Endothelial cell of umbilical vein (primary cell): ENCODE results near the gene GRM5. TPM values are rescaled to one million over a fixed set of nuclear protein-coding genes. Genes with fewer than 3 reads are reported as not detected.

Source experiments
- BruUV-seq: library from RNA; stranded (reverse); fragments of 400-500 nt; replicated peaks from 2 replicates; lab custom pipeline; 2021; lab: Mats Ljungman, UMichigan
- CTCF ChIA-PET: fragments of 300-600, 350-600 bp; sonication (Branson Sonifier 250); formaldehyde crosslinking; loops from one replicate; lab custom pipeline; 2021; ENCODE audit warnings: antibody characterized with exemption, inconsistent platforms; lab: Charles Lee
- POLR2A ChIA-PET: fragments of 300-600, 350-600 bp; sonication (Branson Sonifier 250); formaldehyde crosslinking; loops from one replicate; lab custom pipeline; 2021; ENCODE audit warnings: antibody characterized with exemption, inconsistent platforms; lab: Charles Lee
- DNase-seq: peaks from one replicate; pipeline ENCODE4 v3.0.0-alpha.2; 2011; ENCODE audit warnings: low read depth, low spot score
- FAIRE-seq: peaks from 2 replicates; lab custom pipeline; 2011; peaks lifted over from hg19 to GRCh38; lab: Jason Lieb, UNC
- H2AFZ ChIP-seq: 2 replicates; pipeline ENCODE4 v1.6.0; 2012; ENCODE audit warnings: low read depth, low read length, control low read depth, inconsistent platforms
- H3K27ac ChIP-seq: 2 replicates; pipeline ENCODE4 v1.5.1; 2011; ENCODE audit warnings: low read depth, mild to moderate bottlenecking, control low read depth, low read length, moderate library complexity; ENCODE audit not compliant: insufficient read depth
- H3K27me3 ChIP-seq, 2 experiments: 2 replicates each; pipeline versions ENCODE4 v1.6.0 to v1.6.1; 2011; ENCODE audit warnings: low read length in 2 of 2, mixed read lengths in 1 of 2; ENCODE audit not compliant: control insufficient read depth in 2 of 2, insufficient read depth in 2 of 2
- H3K36me3 ChIP-seq, 2 experiments: 2 replicates in 1 of 2; 3 replicates in 1 of 2; pipeline ENCODE4 v1.5.1; 2011; ENCODE audit warnings: low read length in 2 of 2, mild to moderate bottlenecking in 1 of 2, moderate library complexity in 1 of 2; ENCODE audit not compliant: control insufficient read depth in 2 of 2, insufficient read depth in 2 of 2; ENCODE audit errors: extremely low read depth in 1 of 2
- H3K4me1 ChIP-seq: 3 replicates; pipeline ENCODE4 v1.5.1; 2011; ENCODE audit warnings: mild to moderate bottlenecking, low read length; ENCODE audit not compliant: control insufficient read depth, insufficient read depth; ENCODE audit errors: extremely low read depth
- H3K4me2 ChIP-seq: 2 replicates; pipeline ENCODE4 v1.6.1; 2011; ENCODE audit warnings: low read length, control low read depth, mixed read lengths; ENCODE audit not compliant: insufficient read depth
- H3K4me3 ChIP-seq, 3 experiments: fragments of 200-600 bp in 1 of 3; sonication (generic), shearing (Covaris generic) in 1 of 3; replicated peaks in 1 of 3; 2 replicates each; pipeline ENCODE4 v1.5.1; 2011 to 2016; ENCODE audit warnings: control low read depth in 3 of 3, low read length in 3 of 3, mild to moderate bottlenecking in 2 of 3, inconsistent platforms in 1 of 3, low read depth in 1 of 3, moderate library complexity in 1 of 3; ENCODE audit not compliant: insufficient read depth in 1 of 3
- H3K79me2 ChIP-seq: 2 replicates; pipeline ENCODE4 v1.6.0; 2012; ENCODE audit warnings: low read length, inconsistent platforms; ENCODE audit not compliant: control insufficient read depth, insufficient read depth
- H3K9ac ChIP-seq: replicated peaks from 2 replicates; pipeline ENCODE3; 2011; ENCODE audit warnings: low read length, control low read depth; ENCODE audit not compliant: insufficient read depth; ENCODE audit errors: extremely low read depth
- H3K9me1 ChIP-seq: replicated peaks from 3 replicates; pipeline ENCODE4 v1.6.0; 2011; ENCODE audit warnings: mild to moderate bottlenecking, low read length; ENCODE audit not compliant: control insufficient read depth, insufficient read depth; ENCODE audit errors: extremely low read depth
- H3K9me3 ChIP-seq: replicated peaks from 2 replicates; pipeline ENCODE4 v1.5.1; 2012; ENCODE audit warnings: low read length, inconsistent platforms; ENCODE audit not compliant: control insufficient read depth, insufficient read depth
- H4K20me1 ChIP-seq: replicated peaks from 2 replicates; pipeline ENCODE3; 2011; ENCODE audit warnings: mild to moderate bottlenecking, low read length; ENCODE audit not compliant: control insufficient read depth, insufficient read depth; ENCODE audit errors: extremely low read depth
- EZH2 ChIP-seq: IDR thresholded peaks from 2 replicates; pipeline ENCODE4 v1.6.1; 2012; ENCODE audit warnings: borderline replicate concordance, low read depth, mild to moderate bottlenecking, moderate library complexity, low read length, inconsistent platforms; ENCODE audit not compliant: severe bottlenecking
- FOS ChIP-seq: IDR thresholded peaks from 2 replicates; pipeline ENCODE4 v1.6.1; 2011; ENCODE audit warnings: mild to moderate bottlenecking, low read length, moderate library complexity, borderline replicate concordance; ENCODE audit not compliant: insufficient read depth
- GATA2 ChIP-seq: IDR thresholded peaks from 2 replicates; pipeline ENCODE4 v1.7.0; 2011; ENCODE audit warnings: low read depth, mild to moderate bottlenecking, moderate library complexity, mixed read lengths, low read length; ENCODE audit not compliant: insufficient read length, insufficient read depth
- JUN ChIP-seq: IDR thresholded peaks from 2 replicates; pipeline ENCODE4 v1.6.1; 2011; ENCODE audit warnings: borderline replicate concordance, low read depth; ENCODE audit not compliant: insufficient read length, insufficient read depth
- MAX ChIP-seq: IDR thresholded peaks from 2 replicates; pipeline ENCODE4 v1.6.1; 2011; ENCODE audit not compliant: insufficient read depth, insufficient read length
- MYC ChIP-seq: IDR thresholded peaks from one replicate; pipeline ENCODE4 v1.6.1; 2011; ENCODE audit warnings: mild to moderate bottlenecking, low read depth, low read length
- POLR2A ChIP-seq: IDR thresholded peaks from 2 replicates; pipeline ENCODE4 v1.6.1; 2012; ENCODE audit warnings: low read depth, mild to moderate bottlenecking, control low read depth, low read length
- POLR2AphosphoS5 ChIP-seq: IDR thresholded peaks from 2 replicates; pipeline ENCODE4 v1.6.1; 2012; ENCODE audit warnings: low read depth, mild to moderate bottlenecking, control low read depth, low read length, moderate library complexity; ENCODE audit not compliant: insufficient read depth
- dilution Hi-C: fragments of 300-500 bp; cut with MboI; formaldehyde crosslinking; loops from one replicate; pipeline ENCODE4 v1.15.0; 2019; ENCODE audit warnings: low sequenced_read_pairs; ENCODE audit not compliant: extremely low pct_ligation_motif_present
- intact Hi-C: fragments of 100-400 bp; cut with micrococcal nuclease; formaldehyde crosslinking; loops from one replicate; pipeline ENCODE4 v1.10.0; 2022
- polyA plus RNA-seq, 4 experiments: library from polyadenylated mRNA; depleted of rRNA in 3 of 4; stranded (reverse) in 3 of 4; unstranded in 1 of 4; fragments of >200 nt; gene quantifications; 2 replicates each; pipeline versions ENCODE4 v1.2.1 to v1.2.3, GENCODE V29; 2011 to 2012; ENCODE audit warnings: missing spikeins in 1 of 4
- total RNA-seq: library from RNA; stranded (reverse); gene quantifications from 2 replicates; pipeline ENCODE4 v1.2.3, GENCODE V29; 2021
- TF ChIP-seq, protein P1 (sequence below), 2 donors: IDR thresholded peaks; 1 replicate in 1 of 2; 2 replicates in 1 of 2; pipeline ENCODE4 v1.5.1; 2011; ENCODE audit warnings: low read length in 2 of 2, mild to moderate bottlenecking in 2 of 2, moderate library complexity in 2 of 2, control low read depth in 1 of 2, inconsistent platforms in 1 of 2, low read depth in 1 of 2; ENCODE audit not compliant: insufficient read depth in 1 of 2; ENCODE audit errors: extremely low read depth in 1 of 2

Gene GRM5
- total and polyA plus RNA-seq, 2 donors (not counting 3 experiments of a cell fraction or from before 2014, with no cell fraction given) = 0.10 to 0.11 TPM

DNA sequence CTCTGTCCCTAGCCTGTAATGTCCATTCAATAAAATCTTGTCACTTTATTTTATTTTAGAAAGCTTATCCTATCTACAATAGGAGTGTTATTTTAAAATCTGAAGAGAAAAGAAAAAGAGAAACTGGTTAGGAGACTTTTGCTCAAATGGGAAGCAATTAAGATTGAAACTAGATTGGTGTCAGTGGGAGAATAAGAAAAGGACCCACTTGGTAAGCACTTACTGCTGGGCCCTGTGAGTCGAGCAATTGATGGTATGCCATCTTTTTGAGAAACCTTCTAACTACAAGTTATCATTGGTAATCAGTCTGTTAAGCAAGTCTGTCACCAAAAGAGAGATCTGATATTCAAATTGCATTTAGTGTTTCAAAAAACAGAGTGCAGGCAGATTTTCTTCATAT lies 258.4 kb downstream of the GRM5 start:
- DNase-seq (no peak), FAIRE-seq (no peak)
- ChIA-PET CTCF (no interaction called here), POLR2A (no interaction called here)
- H3K27me3 ChIP-seq = no peaks in the 10 kb centered on the region
- BruUV-seq = no TSS peak
- intact Hi-C loops = no loop called here
- no peaks in the 10 kb centered on the region for H3K9me1 ChIP-seq
- H3K9me3 ChIP-seq = no peaks in the 10 kb centered on the region
- no peak overlapping the region for H3K4me3 ChIP-seq
- no peaks in the 10 kb centered on the region for H3K36me3 ChIP-seq
- no peaks in the 10 kb centered on the region for H3K79me2 ChIP-seq
- no peak for TF ChIP-seq MYC
- no peak for TF ChIP-seq EZH2
- no peak for TF ChIP-seq MAX
- TF ChIP-seq JUN = no peak
- TF ChIP-seq POLR2A = no peak
- TF ChIP-seq, protein P1, sequence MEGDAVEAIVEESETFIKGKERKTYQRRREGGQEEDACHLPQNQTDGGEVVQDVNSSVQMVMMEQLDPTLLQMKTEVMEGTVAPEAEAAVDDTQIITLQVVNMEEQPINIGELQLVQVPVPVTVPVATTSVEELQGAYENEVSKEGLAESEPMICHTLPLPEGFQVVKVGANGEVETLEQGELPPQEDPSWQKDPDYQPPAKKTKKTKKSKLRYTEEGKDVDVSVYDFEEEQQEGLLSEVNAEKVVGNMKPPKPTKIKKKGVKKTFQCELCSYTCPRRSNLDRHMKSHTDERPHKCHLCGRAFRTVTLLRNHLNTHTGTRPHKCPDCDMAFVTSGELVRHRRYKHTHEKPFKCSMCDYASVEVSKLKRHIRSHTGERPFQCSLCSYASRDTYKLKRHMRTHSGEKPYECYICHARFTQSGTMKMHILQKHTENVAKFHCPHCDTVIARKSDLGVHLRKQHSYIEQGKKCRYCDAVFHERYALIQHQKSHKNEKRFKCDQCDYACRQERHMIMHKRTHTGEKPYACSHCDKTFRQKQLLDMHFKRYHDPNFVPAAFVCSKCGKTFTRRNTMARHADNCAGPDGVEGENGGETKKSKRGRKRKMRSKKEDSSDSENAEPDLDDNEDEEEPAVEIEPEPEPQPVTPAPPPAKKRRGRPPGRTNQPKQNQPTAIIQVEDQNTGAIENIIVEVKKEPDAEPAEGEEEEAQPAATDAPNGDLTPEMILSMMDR (IDR thresholded peaks at IDR 0.05; ENCODE audit: extremely low read depth in 1 of 2, insufficient read depth in 1 of 2, low read depth in 1 of 2, low read length in 2 of 2) = no peak
- no peak for TF ChIP-seq GATA2
- no peak for TF ChIP-seq POLR2AphosphoS5
- TF ChIP-seq FOS = no peak
- dilution Hi-C loops = no loop called here
- no peak overlapping the region for H2AFZ ChIP-seq
- H3K4me2 ChIP-seq = no peak overlapping the region
- no peak overlapping the region for H3K9ac ChIP-seq
- no peaks in the 10 kb centered on the region for H4K20me1 ChIP-seq
- H3K4me1 ChIP-seq = no peaks in the 10 kb centered on the region
- H3K27ac ChIP-seq = no peak overlapping the region
